ENCODE measurements around the gene RAB3GAP1. TPM values are rescaled to one million over a fixed set of nuclear protein-coding genes. Genes with fewer than 3 reads are reported as not detected.

Gene RAB3GAP1
- total and polyA plus RNA-seq, 2 of the 4 experiments (the other 2 are of a cell fraction): 21.2 to 65.8 TPM

DNA sequence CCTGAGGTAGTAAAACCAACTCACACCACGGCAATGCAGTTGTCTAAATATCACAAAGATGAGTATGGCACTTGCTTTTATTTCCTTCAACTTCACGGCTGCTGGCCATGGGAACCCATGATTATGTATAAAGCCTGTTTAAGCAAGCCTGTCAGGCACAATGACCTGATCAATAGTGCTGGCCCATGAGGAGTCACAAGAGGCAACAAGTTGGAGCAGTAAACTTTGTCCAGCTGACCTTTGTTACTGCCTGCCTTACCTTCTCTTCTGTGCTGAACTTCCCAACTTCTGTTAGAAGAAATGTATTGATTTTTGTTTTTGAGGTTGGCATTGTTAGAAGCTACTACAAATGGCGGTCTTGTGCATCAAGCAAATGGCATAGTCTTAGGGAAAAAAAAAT, 151.9 kb downstream of the RAB3GAP1 start:
- H3K4ac ChIP-seq (ENCODE audit: low read depth, low read length): no peak overlapping the region
- H2BK120ac ChIP-seq (ENCODE audit: low read depth, low read length): no peak overlapping the region
- H2BK5ac ChIP-seq (ENCODE audit: low read depth, low read length, poor library complexity, severe bottlenecking): no peak overlapping the region
- H2BK20ac ChIP-seq (ENCODE audit: low read depth, low read length): no peak overlapping the region
- H3K27me3 ChIP-seq (ENCODE audit: control insufficient read depth, insufficient read depth, low read length): no peaks in the 10 kb centered on the region
- no peak overlapping the region for H3K56ac ChIP-seq (ENCODE audit: extremely low read depth, insufficient read depth, low read length)
- H3K9ac ChIP-seq (ENCODE audit: low read depth, low read length): no peak overlapping the region
- no peak for ATAC-seq (ENCODE audit: low read depth)
- intact Hi-C loops (cut with micrococcal nuclease): no loop called here
- no peaks in the 10 kb centered on the region for H3K9me3 ChIP-seq (ENCODE audit: control insufficient read depth, insufficient read depth, low read length)
- BruUV-seq (replicated peaks): no TSS peak
- H3K4me1 ChIP-seq (ENCODE audit: control insufficient read depth, insufficient read depth, low read length): no peaks in the 10 kb centered on the region
- no peaks in the 10 kb centered on the region for H4K20me1 ChIP-seq (ENCODE audit: insufficient read depth, low read length)
- no peaks in the 10 kb centered on the region for H3K36me3 ChIP-seq (ENCODE audit: control insufficient read depth, insufficient read depth, low read length)
- H3K4me2 ChIP-seq (ENCODE audit: low read depth, low read length): no peak overlapping the region
- H3K4me3 ChIP-seq (ENCODE audit: insufficient read depth, low read depth, low read length): no peak overlapping the region
- ChIA-PET CTCF (interaction anchor here (0.6 kb wide), 1 partner anchor 15 kb away, joined by 3 read pairs; no protein-coding TSS in a partner anchor), POLR2A (ENCODE audit: unreplicated experiment) (no interaction called here)
- H3K79me1 ChIP-seq (ENCODE audit: low read depth in 1 of 2, low read length in 2 of 2): no peaks in the 10 kb centered on the region
- H2BK15ac ChIP-seq (ENCODE audit: low read depth, low read length): no peak overlapping the region
- H2AK5ac ChIP-seq (ENCODE audit: low read depth, low read length): no peak overlapping the region; the same call in 1 of the 2 replicates
- no peak overlapping the region for H3K18ac ChIP-seq (ENCODE audit: low read depth, low read length)
- H4K91ac ChIP-seq (ENCODE audit: insufficient read depth, low read depth, low read length): no peak overlapping the region
- WGBS, 2 experiments (ENCODE audit: extremely low coverage in 2 of 2, insufficient read length in 1 of 2): 100% methylated on average over 1 of the region's 3 CpGs; no CpG with 5 or more reads in 1 of the 2 experiments
- in situ Hi-C loops (cut with MboI; ENCODE audit: low sequenced_read_pairs): no loop called here
- no peaks in the 10 kb centered on the region for H3K9me1 ChIP-seq (ENCODE audit: insufficient read depth, low read length)
- no peak overlapping the region for H3K27ac ChIP-seq (ENCODE audit: insufficient read depth, low read length)
- no peak overlapping the region for H3K14ac ChIP-seq (replicated peaks; ENCODE audit: low read depth, low read length)
- dilution Hi-C loops (cut with HindIII; ENCODE audit: low sequenced_read_pairs, unreplicated experiment): no loop called here
- H4K8ac ChIP-seq (ENCODE audit: low read depth in 2 of 2, low read length in 2 of 2): no peak overlapping the region
- TF ChIP-seq POLR2A (IDR thresholded peaks at IDR 0.05; ENCODE audit: low read depth, low read length) (no peak), MAFK (IDR thresholded peaks at IDR 0.05; ENCODE audit: low read depth, low read length) (no peak), CHD1 (IDR thresholded peaks at IDR 0.05; ENCODE audit: low read depth, low read length) (no peak), NFE2L2 (IDR thresholded peaks at IDR 0.05; ENCODE audit: low read depth, low read length) (no peak), MXI1 (IDR thresholded peaks at IDR 0.05; ENCODE audit: borderline replicate concordance, low read depth, low read length) (no peak), RFX5 (IDR thresholded peaks at IDR 0.05; ENCODE audit: low read depth, low read length) (no peak), MAZ (IDR thresholded peaks at IDR 0.05; ENCODE audit: borderline replicate concordance, low read depth, low read length) (no peak)
- no peak overlapping the region for H2AFZ ChIP-seq (replicated peaks; ENCODE audit: low read length, poor library complexity)
- H2AK9ac ChIP-seq (replicated peaks; ENCODE audit: low read depth, low read length, poor library complexity): no peak overlapping the region
- no peak for DNase-seq
- no peak overlapping the region for H4K5ac ChIP-seq (ENCODE audit: low read depth, low read length)
- H3K23ac ChIP-seq (ENCODE audit: low read depth, low read length): no peak overlapping the region
